NK-92 treated with Interleukin-12 subunit alpha and Interleukin-12 subunit beta, amount 100 ng/mL, for 24 hours (cell line): ENCODE measurements around the gene PACSIN2.
A peak's percentile ranks its signal among the peaks of the same experiment; 100 is the strongest.
"Not testable (repeated sequence)": the region's sequence is repeated elsewhere in the genome, so short reads cannot be mapped to it uniquely, and the experiment has no call there.

Experiments used
- DNase-seq: peaks from one replicate; lab custom pipeline; 2025; lab: John Stamatoyannopoulos, UW

PACSIN2 gene

GRCh38 chr22:43014869-43015676 lies at the start of gene PACSIN2:
TSS of gene PACSIN2 (minus strand) at chr22:43015149. CDS start at chr22:42912080, 103,069 bp downstream.
- peak; percentile 97 for DNase-seq

GRCh38 chr22:43060183-43060582 lies 45.2 kb upstream of the PACSIN2 start:
- DNase-seq, result no peak

- DNase-seq, result no peak
These were observed 42.7 kb upstream of the PACSIN2 start for GRCh38 chr22:43057641-43058040.

- DNase-seq, result no peak
These were observed 38.2 kb upstream of the PACSIN2 start for GRCh38 chr22:43053176-43053575.

- DNase-seq, result no peak
These were observed 36.0 kb upstream of the PACSIN2 start for GRCh38 chr22:43050995-43051394.

GRCh38 chr22:43047605-43048004 lies 32.7 kb upstream of the PACSIN2 start:
- no peak for DNase-seq

- no peak for DNase-seq
These were observed 29.4 kb upstream of the PACSIN2 start for GRCh38 chr22:43044290-43044712.

- no peak for DNase-seq
These were observed 27.3 kb upstream of the PACSIN2 start for GRCh38 chr22:43042101-43042780.

- no peak for DNase-seq
These were observed 24.9 kb upstream of the PACSIN2 start for GRCh38 chr22:43039800-43040199.

- DNase-seq, result no peak
These were observed 23.4 kb upstream of the PACSIN2 start for GRCh38 chr22:43038325-43038724.

GRCh38 chr22:43036282-43036829 lies 21.4 kb upstream of the PACSIN2 start:
- DNase-seq, result no peak

- no peak for DNase-seq
These were observed 20.3 kb upstream of the PACSIN2 start for GRCh38 chr22:43035250-43035649.

- DNase-seq, result no peak
These were observed 16.7 kb upstream of the PACSIN2 start for GRCh38 chr22:43031617-43032016.

GRCh38 chr22:43018615-43019014 lies 3.7 kb upstream of the PACSIN2 start:
- no peak for DNase-seq

- DNase-seq, result no peak
These were observed 2.8 kb upstream of the PACSIN2 start for GRCh38 chr22:43017525-43018460.

- DNase-seq, result not testable (repeated sequence)
These were observed 1.2 kb upstream of the PACSIN2 start for GRCh38 chr22:43016150-43016549.

GRCh38 chr22:43015677-43016042 lies 711 bp upstream of the PACSIN2 start:
- DNase-seq, result no peak

- peak; percentile 46 for DNase-seq
These were observed 557 bp downstream of the PACSIN2 start for GRCh38 chr22:43014316-43014868.

- DNase-seq, result no peak
These were observed 1.3 kb downstream of the PACSIN2 start for GRCh38 chr22:43013355-43014315.

GRCh38 chr22:43012390-43012789 lies 2.6 kb downstream of the PACSIN2 start:
- no peak for DNase-seq
